UCSD-AML1 (cell line): ENCODE results near the gene GAP43.
"Not testable (repeated sequence)": the region's sequence is repeated elsewhere in the genome, so short reads cannot be mapped to it uniquely, and the experiment has no call there.

Source experiments
- DNase-seq: peaks from one replicate; lab custom pipeline; 2025; ENCODE audit not compliant: unreplicated experiment; lab: John Stamatoyannopoulos, UW

Gene GAP43

GRCh38 chr3:115752978-115753377 lies 129.7 kb downstream of the GAP43 start:
- DNase-seq: not testable (repeated sequence)

- DNase-seq: no peak
These were observed 134.9 kb downstream of the GAP43 start for GRCh38 chr3:115758076-115758763.

- DNase-seq: no peak
These were observed 137.4 kb downstream of the GAP43 start for GRCh38 chr3:115760716-115761115.

- no peak for DNase-seq
These were observed 138.6 kb downstream of the GAP43 start for GRCh38 chr3:115761927-115762305.

GRCh38 chr3:115766587-115767482 lies 143.5 kb downstream of the GAP43 start:
- no peak for DNase-seq

- DNase-seq: no peak
These were observed 145.4 kb downstream of the GAP43 start for GRCh38 chr3:115768661-115769060.
